PC-9 (cell line): Measurements from ENCODE around the gene SLC38A3.

Experiments used
- CTCF ChIP-seq: fragments of 200-600 bp; sonication (generic); conservative IDR thresholded peaks from 2 replicates; pipeline ENCODE4 v1.6.1; 2017; ENCODE audit warnings: mixed run types, antibody characterized with exemption, mild to moderate bottlenecking, moderate library complexity
- EZH2 ChIP-seq: fragments of 200-600 bp; sonication (generic); IDR thresholded peaks from 2 replicates; pipeline ENCODE4 v1.8.0; 2017; ENCODE audit warnings: antibody characterized with exemption, low read depth

GRCh38 chr3:50169858-50170257 lies 35.2 kb upstream of the SLC38A3 start:
- no peak for TF ChIP-seq CTCF
- no peak for TF ChIP-seq EZH2
